ENCODE results near the gene DENND2D. TPM values are rescaled to one million over a fixed set of nuclear protein-coding genes. Genes with fewer than 3 reads are reported as not detected.
"Not testable (repeated sequence)": the region's sequence is repeated elsewhere in the genome, so short reads cannot be mapped to it uniquely, and the experiment has no call there.

Gene DENND2D
- total RNA-seq, 2 donors from 2014 or later, result 25.4 to 37.2 TPM

DNA sequence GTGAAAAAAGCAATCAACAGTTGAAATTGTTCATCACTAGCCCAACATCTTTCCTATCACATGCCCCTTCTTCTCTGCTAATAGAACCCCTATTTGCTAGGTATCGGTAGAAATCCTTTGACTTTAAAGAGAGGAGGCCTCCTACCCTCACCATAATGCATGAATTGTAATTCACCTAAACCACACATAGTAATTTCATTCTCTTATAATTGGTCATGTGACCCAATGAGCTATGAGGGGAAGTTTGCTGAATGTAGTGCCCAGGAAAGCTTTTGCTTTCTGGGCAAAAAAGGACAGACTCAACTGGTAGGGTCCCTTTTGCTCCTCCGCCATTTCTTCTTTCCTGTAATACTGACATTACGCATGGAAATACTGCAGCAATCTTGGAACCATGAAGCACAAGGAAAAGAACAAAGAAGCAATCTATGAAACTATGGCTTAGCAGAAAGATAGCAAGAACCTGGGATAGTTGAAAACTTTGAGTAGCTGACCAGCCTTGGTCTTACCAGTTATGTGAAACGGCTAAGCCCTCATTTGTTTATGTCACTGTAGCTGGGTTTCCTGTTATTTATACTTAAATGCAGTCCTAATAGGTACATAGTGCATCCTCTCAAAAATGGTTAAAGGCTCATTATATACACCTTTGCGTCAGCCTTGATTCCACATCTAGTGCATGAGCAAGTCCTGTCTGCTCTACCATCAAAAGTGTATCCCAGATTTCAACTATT, 16.9 kb upstream of the DENND2D start:
- Histone ChIP-seq H3K9me3 (no peaks in the 10 kb centered on the region), H3K4me1 (replicated peaks) (no peaks in the 10 kb centered on the region), H3K4me3 (no peak overlapping the region), H3K27ac (no peak overlapping the region), H3K36me3 (no peaks in the 10 kb centered on the region), H3K27me3 (replicated peaks; ENCODE audit: insufficient read depth) (no peaks in the 10 kb centered on the region)
- intact Hi-C loops (cut with DNase I), result no loop called here
- WGBS, result 74% methylated on average over 5 of the region's 5 CpGs
- TF ChIP-seq POLR2A (IDR thresholded peaks at IDR 0.05), result no peak
- no peak for TF ChIP-seq POLR2AphosphoS5 (IDR thresholded peaks at IDR 0.05)
- TF ChIP-seq, protein P1, sequence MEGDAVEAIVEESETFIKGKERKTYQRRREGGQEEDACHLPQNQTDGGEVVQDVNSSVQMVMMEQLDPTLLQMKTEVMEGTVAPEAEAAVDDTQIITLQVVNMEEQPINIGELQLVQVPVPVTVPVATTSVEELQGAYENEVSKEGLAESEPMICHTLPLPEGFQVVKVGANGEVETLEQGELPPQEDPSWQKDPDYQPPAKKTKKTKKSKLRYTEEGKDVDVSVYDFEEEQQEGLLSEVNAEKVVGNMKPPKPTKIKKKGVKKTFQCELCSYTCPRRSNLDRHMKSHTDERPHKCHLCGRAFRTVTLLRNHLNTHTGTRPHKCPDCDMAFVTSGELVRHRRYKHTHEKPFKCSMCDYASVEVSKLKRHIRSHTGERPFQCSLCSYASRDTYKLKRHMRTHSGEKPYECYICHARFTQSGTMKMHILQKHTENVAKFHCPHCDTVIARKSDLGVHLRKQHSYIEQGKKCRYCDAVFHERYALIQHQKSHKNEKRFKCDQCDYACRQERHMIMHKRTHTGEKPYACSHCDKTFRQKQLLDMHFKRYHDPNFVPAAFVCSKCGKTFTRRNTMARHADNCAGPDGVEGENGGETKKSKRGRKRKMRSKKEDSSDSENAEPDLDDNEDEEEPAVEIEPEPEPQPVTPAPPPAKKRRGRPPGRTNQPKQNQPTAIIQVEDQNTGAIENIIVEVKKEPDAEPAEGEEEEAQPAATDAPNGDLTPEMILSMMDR (IDR thresholded peaks at IDR 0.05), result no peak
- DNase-seq (ENCODE audit: low spot score), result no peak

DNA sequence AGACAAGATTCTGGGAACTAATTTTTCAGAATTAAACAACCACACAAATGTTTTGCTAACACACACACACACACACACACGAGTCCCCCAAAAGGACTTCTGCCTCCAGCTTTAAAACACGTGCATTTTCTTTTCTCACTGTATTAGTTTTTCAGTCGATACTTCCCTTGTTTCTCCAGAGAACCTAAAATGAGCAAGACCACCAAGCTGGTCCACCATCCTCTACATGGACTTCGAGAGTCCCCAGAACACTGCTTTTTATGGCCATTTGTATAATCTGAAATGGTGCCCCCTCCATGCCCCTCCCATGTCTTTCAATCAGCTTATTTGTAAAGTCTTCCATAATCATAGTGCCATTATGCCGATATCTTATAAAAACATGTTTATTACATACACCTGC, 16.3 kb upstream of the DENND2D start:
- DNase-seq (ENCODE audit: low spot score), result no peak
- intact Hi-C loops (cut with DNase I), result no loop called here
- no peaks in the 10 kb centered on the region for H3K36me3 ChIP-seq
- no peak for TF ChIP-seq POLR2A (IDR thresholded peaks at IDR 0.05)
- TF ChIP-seq POLR2AphosphoS5 (IDR thresholded peaks at IDR 0.05), result no peak
- TF ChIP-seq, protein P1 (IDR thresholded peaks at IDR 0.05), result no peak
- H3K27ac ChIP-seq, result no peak overlapping the region
- H3K9me3 ChIP-seq, result no peaks in the 10 kb centered on the region
- no peaks in the 10 kb centered on the region for H3K4me1 ChIP-seq (replicated peaks)
- no peaks in the 10 kb centered on the region for H3K27me3 ChIP-seq (replicated peaks; ENCODE audit: insufficient read depth)
- WGBS, result 85% methylated on average over 5 of the region's 5 CpGs
- no peak overlapping the region for H3K4me3 ChIP-seq

DNA sequence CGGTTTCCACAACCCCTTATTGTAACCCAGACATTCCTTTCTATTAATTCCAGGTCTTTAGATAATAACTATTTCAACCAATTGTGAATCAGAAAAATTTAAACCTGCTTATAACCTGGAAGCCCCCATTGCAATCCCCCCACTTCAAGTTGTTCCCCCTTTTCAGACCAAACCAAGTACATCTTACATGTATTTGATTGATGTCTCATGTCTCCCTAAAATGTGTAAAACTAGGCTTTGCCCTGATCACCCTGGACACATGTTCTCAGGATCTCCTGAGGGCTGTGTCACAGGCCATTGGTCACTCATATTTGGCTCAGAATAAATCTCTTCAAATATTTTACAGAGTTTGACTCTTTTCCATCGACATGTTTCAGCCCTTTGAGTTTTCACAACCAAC, 14.8 kb upstream of the DENND2D start:
- H3K4me1 ChIP-seq (replicated peaks); H3K36me3 ChIP-seq; H3K4me3 ChIP-seq; H3K9me3 ChIP-seq; H3K27ac ChIP-seq; DNase-seq (ENCODE audit: low spot score); H3K27me3 ChIP-seq (replicated peaks; ENCODE audit: insufficient read depth); intact Hi-C loops (cut with DNase I): not testable (repeated sequence)
- WGBS, result 91% methylated on average over 2 of the region's 2 CpGs

DNA sequence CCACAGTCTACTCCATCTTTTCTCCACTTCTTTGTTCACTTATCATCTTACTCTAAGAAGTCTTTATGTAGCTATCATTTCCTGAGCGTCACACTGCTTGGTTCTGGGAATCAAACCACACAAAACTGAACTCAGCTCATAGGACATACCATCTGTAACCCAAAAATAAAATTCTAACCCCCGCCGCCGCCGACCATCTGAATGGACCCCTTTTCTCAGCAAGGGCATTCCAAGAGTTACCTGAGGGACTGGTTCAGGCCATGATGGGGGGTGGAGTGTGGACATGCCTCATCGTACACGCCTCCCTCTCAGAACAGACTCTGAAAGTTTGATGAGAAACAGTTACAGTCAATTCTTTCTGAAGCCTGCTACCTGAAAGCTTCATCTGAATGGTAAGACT, 14.4 kb upstream of the DENND2D start:
- TF ChIP-seq POLR2A (IDR thresholded peaks at IDR 0.05) (no peak), POLR2AphosphoS5 (IDR thresholded peaks at IDR 0.05) (no peak)
- TF ChIP-seq, protein P1 (IDR thresholded peaks at IDR 0.05), result no peak
- intact Hi-C loops (cut with DNase I), result no loop called here
- WGBS, result 89% methylated on average over 7 of the region's 7 CpGs
- H3K27me3 ChIP-seq (replicated peaks; ENCODE audit: insufficient read depth), result no peaks in the 10 kb centered on the region
- H3K27ac ChIP-seq, result no peak overlapping the region
- no peaks in the 10 kb centered on the region for H3K9me3 ChIP-seq
- no peaks in the 10 kb centered on the region for H3K4me1 ChIP-seq (replicated peaks)
- H3K36me3 ChIP-seq, result no peaks in the 10 kb centered on the region
- no peak for DNase-seq (ENCODE audit: low spot score)
- no peak overlapping the region for H3K4me3 ChIP-seq

DNA sequence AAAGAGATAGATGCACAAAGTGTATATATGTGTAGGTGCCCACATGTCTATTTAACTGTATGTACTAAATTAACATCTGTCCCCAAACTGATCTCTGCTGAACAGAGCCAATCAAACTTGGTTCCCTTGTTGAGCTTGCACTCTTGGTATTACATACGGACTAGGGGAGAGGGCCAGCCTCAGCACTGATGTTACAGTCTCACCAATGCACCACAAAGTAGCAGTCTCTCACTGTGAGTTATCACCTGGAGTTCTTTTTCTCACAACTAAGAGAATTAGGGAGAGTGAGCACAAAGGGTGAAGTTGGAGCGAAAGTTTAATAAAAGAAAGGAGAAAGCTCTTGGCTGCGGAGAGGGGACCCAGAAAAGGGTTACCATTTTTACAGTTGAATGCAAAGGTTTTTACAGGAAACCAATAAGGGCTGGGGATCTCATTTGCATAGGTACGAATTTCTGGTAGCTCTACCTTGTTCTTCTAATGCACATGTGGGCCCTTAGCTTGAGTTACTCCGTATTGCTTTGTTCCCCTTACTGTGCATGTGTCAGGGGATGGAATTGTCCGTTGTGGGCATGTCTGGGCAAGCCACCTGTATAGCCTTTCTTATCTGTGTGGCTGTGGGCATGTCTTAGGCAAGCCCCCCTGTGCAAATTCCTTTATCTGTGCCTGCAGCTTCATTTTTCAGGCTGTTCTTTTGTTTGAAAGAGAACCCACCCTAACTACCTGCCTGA, 13.8 kb upstream of the DENND2D start:
- Histone ChIP-seq H3K27ac (no peak overlapping the region), H3K27me3 (replicated peaks; ENCODE audit: insufficient read depth) (no peaks in the 10 kb centered on the region), H3K9me3 (no peaks in the 10 kb centered on the region), H3K4me1 (replicated peaks) (no peaks in the 10 kb centered on the region), H3K36me3 (no peaks in the 10 kb centered on the region), H3K4me3 (no peak overlapping the region)
- 65% methylated on average over 6 of the region's 6 CpGs for WGBS
- DNase-seq (ENCODE audit: low spot score), result no peak
- TF ChIP-seq POLR2AphosphoS5 (IDR thresholded peaks at IDR 0.05), result no peak
- no peak for TF ChIP-seq POLR2A (IDR thresholded peaks at IDR 0.05)
- TF ChIP-seq, protein P1 (IDR thresholded peaks at IDR 0.05), result no peak
- intact Hi-C loops (cut with DNase I), result no loop called here
